Stomach (tissue), 4 donors: ENCODE data around the gene EBLN1.

Experiments
- EP300 ChIP-seq: sonication (generic); formaldehyde crosslinking; IDR thresholded peaks from one replicate; pipeline ENCODE4 v1.6.1; 2017; ENCODE audit warnings: antibody characterized with exemption
- POLR2A ChIP-seq, 4 donors: fragments of 450-650 bp; IDR thresholded peaks; one replicate each; pipeline ENCODE4 v1.6.1; 2016; ENCODE audit warnings: antibody characterized with exemption in 4 of 4, control low read depth in 2 of 4, mild to moderate bottlenecking in 1 of 4, moderate library complexity in 1 of 4
- POLR2AphosphoS5 ChIP-seq, 3 donors: sonication (generic); formaldehyde crosslinking; IDR thresholded peaks; one replicate each; pipeline ENCODE4 v1.6.1; 2016; ENCODE audit warnings: antibody characterized with exemption in 3 of 3
- TF ChIP-seq, protein P1 (sequence below), 7 experiments: fragments of 450-650 bp in 4 of 7; fragments of 200-600 bp in 3 of 7; sonication (generic) in 3 of 7; IDR thresholded peaks; one replicate each; pipeline ENCODE4 v1.5.1; 2016 to 2019; ENCODE audit warnings: antibody characterized with exemption in 7 of 7, control low read depth in 2 of 7, mild to moderate bottlenecking in 1 of 7

DNA sequence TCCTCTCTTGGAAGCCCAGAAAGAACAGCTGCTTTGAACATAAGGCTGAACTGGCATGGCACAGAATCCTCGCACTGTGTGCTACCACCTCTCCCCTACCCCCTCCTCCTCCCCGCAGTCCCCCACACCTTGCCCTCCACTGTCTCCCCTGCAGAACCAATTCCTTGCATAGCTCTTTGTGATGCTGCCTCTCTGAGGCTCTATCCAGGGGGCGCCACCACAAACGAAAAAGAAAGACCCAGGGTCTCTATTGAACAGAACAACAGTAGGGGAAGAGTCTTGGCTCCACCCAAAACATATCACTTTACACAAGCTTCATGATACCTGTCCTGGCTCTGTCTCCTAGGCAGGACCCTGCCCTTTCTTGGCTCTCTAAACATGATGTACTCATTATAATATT is 26.2 kb upstream of the EBLN1 start:
- TF ChIP-seq, protein P1, sequence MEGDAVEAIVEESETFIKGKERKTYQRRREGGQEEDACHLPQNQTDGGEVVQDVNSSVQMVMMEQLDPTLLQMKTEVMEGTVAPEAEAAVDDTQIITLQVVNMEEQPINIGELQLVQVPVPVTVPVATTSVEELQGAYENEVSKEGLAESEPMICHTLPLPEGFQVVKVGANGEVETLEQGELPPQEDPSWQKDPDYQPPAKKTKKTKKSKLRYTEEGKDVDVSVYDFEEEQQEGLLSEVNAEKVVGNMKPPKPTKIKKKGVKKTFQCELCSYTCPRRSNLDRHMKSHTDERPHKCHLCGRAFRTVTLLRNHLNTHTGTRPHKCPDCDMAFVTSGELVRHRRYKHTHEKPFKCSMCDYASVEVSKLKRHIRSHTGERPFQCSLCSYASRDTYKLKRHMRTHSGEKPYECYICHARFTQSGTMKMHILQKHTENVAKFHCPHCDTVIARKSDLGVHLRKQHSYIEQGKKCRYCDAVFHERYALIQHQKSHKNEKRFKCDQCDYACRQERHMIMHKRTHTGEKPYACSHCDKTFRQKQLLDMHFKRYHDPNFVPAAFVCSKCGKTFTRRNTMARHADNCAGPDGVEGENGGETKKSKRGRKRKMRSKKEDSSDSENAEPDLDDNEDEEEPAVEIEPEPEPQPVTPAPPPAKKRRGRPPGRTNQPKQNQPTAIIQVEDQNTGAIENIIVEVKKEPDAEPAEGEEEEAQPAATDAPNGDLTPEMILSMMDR (IDR thresholded peaks at IDR 0.05), result no peak
- TF ChIP-seq POLR2AphosphoS5 (IDR thresholded peaks at IDR 0.05) (no peak), POLR2A (IDR thresholded peaks at IDR 0.05) (no peak), EP300 (no peak)
